GM12801 (cell line): ENCODE data around the gene LDHB.

ENCODE experiments used
- CTCF ChIP-seq: IDR thresholded peaks from one replicate; pipeline ENCODE4 v1.5.1; 2011; ENCODE audit warnings: control low read depth; ENCODE audit not compliant: insufficient read length; ENCODE audit errors: extremely low read depth

LDHB gene

GRCh38 chr12:21602774-21603173, 54.9 kb downstream of the LDHB start:
- TF ChIP-seq CTCF: no peak

- TF ChIP-seq CTCF: no peak
Measured at GRCh38 chr12:21600196-21600595, 57.4 kb downstream of the LDHB start.

GRCh38 chr12:21599143-21599999, 58.3 kb downstream of the LDHB start:
- no peak for TF ChIP-seq CTCF

- TF ChIP-seq CTCF: no peak
Measured at GRCh38 chr12:21598651-21599050, 59.0 kb downstream of the LDHB start.

GRCh38 chr12:21585485-21585884, 72.2 kb downstream of the LDHB start:
- TF ChIP-seq CTCF: no peak
